GM08714 (cell line): ENCODE results near the gene HIGD1B.

Experiments
- H3K4me3 ChIP-seq: fragments of 200-500 bp; sonication (Bioruptor generic); 2 replicates; pipeline ENCODE4 v1.5.1; 2014; ENCODE audit warnings: mild to moderate bottlenecking, low read length, inconsistent platforms
- ZNF274 ChIP-seq: IDR thresholded peaks from 2 replicates; pipeline ENCODE4 v1.6.1; 2012; ENCODE audit warnings: mild to moderate bottlenecking, low read depth, low read length

Gene HIGD1B

DNA sequence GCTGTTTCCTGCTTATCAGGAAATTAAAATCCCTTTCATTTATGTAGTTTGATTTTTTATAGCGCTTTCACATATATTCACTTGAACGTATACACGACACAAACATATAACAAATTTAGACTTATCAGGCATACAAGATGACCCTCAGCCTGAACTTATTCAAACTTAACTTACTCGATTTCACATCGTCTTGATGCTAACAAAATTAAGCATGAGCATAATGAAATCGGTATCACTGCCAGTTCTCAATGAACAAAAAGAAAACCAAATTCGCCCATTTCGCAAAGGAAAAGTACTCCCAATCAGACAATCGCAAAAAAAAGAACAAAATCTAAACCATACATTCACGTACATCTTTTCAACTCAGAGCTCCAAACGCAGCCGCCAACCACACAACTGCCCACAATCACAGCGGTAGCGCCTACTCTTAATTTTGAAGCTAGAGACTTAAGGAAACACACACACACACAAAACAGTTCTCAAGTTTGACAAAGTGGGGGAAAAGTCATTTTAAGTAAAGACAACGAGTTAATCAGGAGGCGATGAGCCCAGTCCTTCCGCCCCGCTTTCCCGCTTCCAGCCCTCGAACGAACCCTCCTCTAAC, 18.7 kb upstream of the HIGD1B start:
- no peak for TF ChIP-seq ZNF274

GRCh38 chr17:44829523-44830358, 17.9 kb upstream of the HIGD1B start, which contains the start of gene GJC1:
Gene GJC1 (minus strand): TSS chr17:44830287. CDS start chr17:44805817, 24,470 bp downstream.
- peak within 1 kb of the TSS; percentile 93 for H3K4me3 ChIP-seq
- TF ChIP-seq ZNF274, result no peak

More for the DNA sequence above, 18.7 kb upstream of the HIGD1B start:
- H3K4me3 ChIP-seq, result peak overlapping the region; percentile 93

- peak overlapping the region; percentile 93; the same call in 1 of the 2 replicates for H3K4me3 ChIP-seq
- no peak for TF ChIP-seq ZNF274
Observed at GRCh38 chr17:44830359-44831288, 17.1 kb upstream of the HIGD1B start.

DNA sequence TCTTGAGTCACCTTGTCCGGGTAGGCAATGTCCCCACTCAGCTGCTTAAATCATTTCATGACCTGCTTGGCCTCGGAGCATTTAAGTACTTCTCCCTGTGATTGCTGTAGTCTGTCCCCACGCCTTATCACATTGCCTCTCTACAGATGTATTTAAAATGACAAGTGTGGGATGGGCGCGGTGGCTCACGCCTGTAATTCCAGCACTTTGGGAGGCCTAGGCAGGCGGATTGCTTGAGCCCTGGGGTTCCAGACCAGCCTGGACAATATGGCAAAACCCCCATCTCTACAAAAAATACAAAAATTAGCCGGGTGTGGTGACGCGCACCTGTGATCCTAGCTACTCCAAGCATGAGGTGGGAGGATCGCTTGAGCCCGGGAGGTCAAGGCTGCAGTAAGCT, 16.3 kb upstream of the HIGD1B start:
- no peak for TF ChIP-seq ZNF274
- H3K4me3 ChIP-seq, result no peak overlapping the region

GRCh38 chr17:44832805-44833204, 14.9 kb upstream of the HIGD1B start:
- H3K4me3 ChIP-seq, result no peak overlapping the region

GRCh38 chr17:44837196-44837595, 10.5 kb upstream of the HIGD1B start:
- no peak overlapping the region for H3K4me3 ChIP-seq
- no peak for TF ChIP-seq ZNF274

More at GRCh38 chr17:44832805-44833204, 14.9 kb upstream of the HIGD1B start:
- TF ChIP-seq ZNF274, result no peak

- no peak overlapping the region for H3K4me3 ChIP-seq
- no peak for TF ChIP-seq ZNF274
Observed at GRCh38 chr17:44840274-44840673, 7.4 kb upstream of the HIGD1B start.

DNA sequence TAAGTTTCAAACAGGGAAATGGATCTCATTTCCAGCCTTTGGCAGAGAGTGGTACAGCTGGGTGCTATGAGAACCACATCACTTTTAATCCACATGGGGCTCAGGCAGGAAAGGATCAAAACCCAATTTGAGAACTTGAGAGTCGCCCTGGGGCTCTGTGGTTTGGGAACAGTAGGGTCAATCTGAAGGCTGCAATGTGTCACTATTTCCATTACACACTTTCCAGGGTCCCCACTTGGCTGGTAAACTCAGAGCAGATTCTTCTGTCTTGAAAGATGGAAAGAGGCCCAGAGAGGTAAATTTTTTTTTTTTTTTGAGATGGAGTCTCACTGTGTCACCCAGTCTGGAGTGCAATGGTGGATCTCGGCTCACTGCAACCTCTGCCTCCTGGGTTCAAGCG, 6.7 kb upstream of the HIGD1B start:
- no peak overlapping the region for H3K4me3 ChIP-seq
- TF ChIP-seq ZNF274, result no peak

GRCh38 chr17:44842748-44843147, 4.9 kb upstream of the HIGD1B start:
- H3K4me3 ChIP-seq, result no peak overlapping the region
- TF ChIP-seq ZNF274, result no peak

GRCh38 chr17:44844390-44844830, 3.3 kb upstream of the HIGD1B start:
- no peak for TF ChIP-seq ZNF274
- H3K4me3 ChIP-seq, result no peak overlapping the region

DNA sequence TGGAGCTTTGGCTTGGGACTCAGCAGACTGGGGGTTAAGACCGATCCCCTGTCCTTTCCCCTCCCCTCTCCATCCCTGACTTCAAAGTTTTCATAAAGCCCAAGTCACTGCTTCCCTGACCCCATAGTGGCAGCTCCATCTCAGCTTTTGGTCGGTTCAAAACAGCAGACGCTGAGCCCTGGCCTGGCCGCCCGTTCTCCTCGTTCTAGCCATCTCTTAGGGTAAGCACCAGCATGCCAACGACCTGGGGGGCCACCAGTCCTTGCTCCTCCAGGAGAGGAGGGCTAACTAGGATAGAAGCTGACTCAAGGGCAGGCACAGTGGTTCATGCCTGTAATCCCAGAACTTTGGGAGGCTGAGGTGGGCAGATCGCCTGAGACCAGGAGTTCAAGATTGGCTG, 1.5 kb upstream of the HIGD1B start:
- TF ChIP-seq ZNF274, result no peak
- no peak overlapping the region for H3K4me3 ChIP-seq

- TF ChIP-seq ZNF274, result no peak
- no peak overlapping the region for H3K4me3 ChIP-seq
Observed at GRCh38 chr17:44848257-44848795, 643 bp downstream of the HIGD1B start.

DNA sequence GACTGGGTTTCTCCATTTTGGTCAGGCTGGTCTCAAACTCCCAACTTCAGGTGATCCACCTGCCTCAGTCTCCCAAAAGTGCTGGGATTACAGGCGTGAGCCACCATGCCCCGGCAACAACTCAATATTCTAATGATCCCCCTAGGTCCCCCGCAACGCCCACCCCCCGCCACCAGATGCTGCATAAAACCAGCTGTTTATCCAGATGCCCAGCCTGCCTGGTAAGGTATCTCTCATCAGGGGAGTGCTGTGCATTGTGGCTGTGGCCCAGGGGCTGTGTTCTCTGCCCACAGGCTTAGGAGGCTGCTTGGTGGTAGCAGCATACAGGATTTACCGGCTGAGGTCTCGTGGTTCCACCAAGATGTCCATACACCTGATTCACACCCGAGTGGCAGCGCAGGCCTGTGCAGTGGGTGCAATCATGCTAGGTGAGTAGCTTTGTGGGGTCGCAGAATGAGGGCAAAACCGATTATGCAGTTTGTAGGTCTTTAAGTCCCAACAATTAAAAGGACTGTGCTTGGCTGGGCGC, 1.3 kb downstream of the HIGD1B start:
- H3K4me3 ChIP-seq, result no peak overlapping the region
- no peak for TF ChIP-seq ZNF274
